ENCODE results near the gene RGPD8.

The RGPD8 gene

GRCh38 chr2:112335600-112335999, 97.8 kb downstream of the RGPD8 start:
- DNase-seq (ENCODE audit: low read depth in 2 of 2), result no peak

GRCh38 chr2:112332123-112332696, 101.2 kb downstream of the RGPD8 start:
- DNase-seq (ENCODE audit: low read depth in 2 of 2), result no peak

DNA sequence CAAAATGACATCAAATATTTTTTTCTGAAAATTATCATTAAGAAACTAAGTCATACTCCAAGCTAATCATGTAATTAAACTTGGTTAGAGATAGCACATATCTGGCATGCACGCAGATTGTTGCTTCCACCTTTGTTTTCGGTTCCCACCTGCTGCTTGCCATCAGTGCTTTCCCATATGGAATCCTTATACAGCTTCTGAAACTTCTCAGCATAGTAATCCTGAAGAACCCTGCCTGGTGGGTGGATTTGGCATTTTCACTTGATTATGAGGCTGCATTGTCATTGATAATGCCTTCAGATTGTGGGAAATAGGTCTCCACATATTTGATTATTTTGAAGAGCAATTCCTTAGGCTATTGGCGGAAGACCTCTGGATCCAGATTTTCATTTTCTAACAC, 110.5 kb downstream of the RGPD8 start:
- DNase-seq (ENCODE audit: low read depth in 2 of 2), result no peak

DNA sequence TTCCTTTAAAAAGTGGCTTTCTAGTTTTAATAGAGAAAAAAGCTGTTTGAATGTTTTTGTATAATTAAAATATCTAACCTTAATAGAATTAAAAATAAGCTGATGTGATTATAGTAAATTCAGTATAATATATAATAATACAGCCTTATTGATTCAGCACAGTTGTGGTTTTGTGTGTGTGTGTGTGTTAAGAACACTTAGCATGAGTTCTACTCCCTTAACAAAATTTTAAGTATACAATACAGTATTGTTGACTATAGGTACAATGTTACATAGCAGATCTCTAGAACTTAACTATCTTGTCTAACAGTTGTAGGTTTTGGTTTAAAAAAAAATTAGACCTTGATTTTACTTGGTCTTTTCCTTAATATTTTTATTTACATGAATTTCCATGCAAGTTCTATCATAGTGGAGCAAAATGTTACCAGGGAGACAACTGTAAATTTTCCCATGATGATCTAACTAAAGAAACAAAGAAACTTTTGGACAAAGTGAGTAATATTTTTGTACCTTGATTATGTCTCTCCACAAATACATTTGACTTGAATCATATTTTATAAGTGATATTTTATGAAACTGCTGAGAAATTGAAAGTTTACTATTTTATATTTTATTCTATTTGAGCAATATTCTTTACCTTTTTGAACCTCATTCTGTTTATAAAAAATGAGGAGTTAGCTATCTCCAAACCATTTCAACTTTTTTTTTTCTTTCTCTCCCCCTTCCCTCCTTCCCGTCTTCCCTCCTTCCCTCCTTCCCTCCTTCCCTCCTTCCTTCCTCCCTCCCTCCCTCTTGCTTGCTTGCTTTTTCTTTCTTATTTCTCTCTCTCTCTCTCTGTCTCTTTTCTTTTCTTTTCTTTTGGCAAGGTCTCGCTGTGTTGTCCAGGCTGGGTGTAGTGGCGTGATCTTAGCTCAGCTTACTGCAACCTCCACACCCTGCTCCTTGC, 111.8 kb downstream of the RGPD8 start:
- no peak for DNase-seq (ENCODE audit: low read depth in 2 of 2)
